Body of pancreas (tissue), 4 donors: ENCODE results near the gene PPP2R5C.

Experiments used
- CTCF ChIP-seq, 7 experiments: fragments of 450-650 bp in 4 of 7; fragments of 200-600 bp in 3 of 7; sonication (generic) in 3 of 7; IDR thresholded peaks; one replicate each; pipeline ENCODE4 v1.5.1; 2016 to 2019; ENCODE audit warnings: antibody characterized with exemption in 7 of 7
- POLR2A ChIP-seq, 3 donors: fragments of 450-650 bp; IDR thresholded peaks; one replicate each; pipeline ENCODE4 v1.6.1; 2016; ENCODE audit warnings: antibody characterized with exemption in 3 of 3, mild to moderate bottlenecking in 2 of 3

DNA sequence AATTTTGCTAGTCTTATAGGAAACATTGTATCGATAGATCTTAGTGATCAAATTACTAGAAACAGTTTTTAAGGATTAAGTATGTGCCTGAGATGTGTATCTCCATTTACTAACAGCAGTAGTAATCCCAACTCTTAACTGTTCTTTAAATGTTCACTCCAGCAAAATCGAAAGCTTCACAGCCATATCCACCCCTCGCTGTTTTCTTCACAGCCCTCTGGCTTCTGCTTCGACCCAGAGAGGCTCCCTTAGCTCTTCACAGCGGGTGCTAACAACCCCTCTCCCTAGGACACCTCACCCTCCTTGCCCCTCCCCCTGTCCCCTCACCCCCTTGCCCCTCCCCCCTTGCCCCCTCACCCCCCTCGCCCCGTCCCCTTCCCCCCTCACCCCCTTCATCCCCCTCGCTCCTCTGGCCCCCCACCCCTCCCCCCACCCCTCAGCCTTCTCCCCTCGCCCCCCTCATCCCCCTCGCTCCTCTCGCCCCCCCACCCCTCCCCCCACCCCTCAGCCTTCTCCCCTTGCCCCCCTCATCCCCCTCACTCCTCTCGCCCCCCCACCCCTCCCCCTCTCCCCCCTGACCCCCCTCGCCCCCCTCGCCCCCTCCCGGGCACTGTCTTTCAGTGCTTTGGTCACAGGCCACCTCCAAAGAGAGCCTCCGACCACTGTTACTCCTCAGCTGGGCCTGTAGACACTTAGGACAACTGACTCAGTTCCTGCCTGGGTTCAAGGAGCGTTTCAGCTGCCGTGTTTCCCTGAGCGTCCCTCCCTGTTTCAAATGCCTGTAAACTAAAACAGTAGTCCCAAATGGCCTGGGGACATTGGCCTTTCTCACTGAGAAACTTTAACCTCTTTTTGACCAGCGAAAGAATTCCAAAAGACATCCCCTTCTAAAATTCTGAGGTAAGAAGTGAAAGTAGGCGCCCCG, 156.8 kb downstream of the PPP2R5C start:
- TF ChIP-seq CTCF (IDR thresholded peaks at IDR 0.05) (no peak), POLR2A (IDR thresholded peaks at IDR 0.05) (no peak)
